ENCODE data around the gene C11orf87. TPM values are rescaled to one million over a fixed set of nuclear protein-coding genes. Genes with fewer than 3 reads are reported as not detected.

The C11orf87 gene
- total RNA-seq (2013; cell fraction: nucleolus; rRNA removed), result 0.06 TPM in 1 of 2 replicates, not detected in the other
- not detected in 2 replicates for total RNA-seq (2014; rRNA removed)
- total RNA-seq (2014; rRNA removed; fragmentation: Illumina TruSeq; extraction: Trizol), result not detected in 2 replicates
- not detected in 2 replicates for total RNA-seq (2021)
- not detected for polyA plus RNA-seq (2011; ENCODE audit: low read depth)
- not detected in 2 replicates for polyA plus RNA-seq (2011; rRNA removed)
- polyA plus RNA-seq (2011; cell fraction: cytosol; rRNA removed), result not detected in 2 replicates
- not detected in 2 replicates for polyA plus RNA-seq (2011; cell fraction: nucleus; rRNA removed)
- not detected in 2 replicates for polyA plus RNA-seq (2012)
- not detected in 2 replicates for polyA plus RNA-seq (2014; fragmentation: Illumina TruSeq; extraction: Trizol)
- not detected for polyA plus RNA-seq (2014; fragmentation: Nextera tagmentation; extraction: Ambion mirVana)
- not detected in 2 replicates for polyA plus RNA-seq (2014; rRNA removed)
- polyA plus RNA-seq (2016; fragmentation: Nextera tagmentation; extraction: Ambion mirVana), result not detected
- not detected in 2 replicates for polyA minus RNA-seq (2011; rRNA and poly(A)+ RNA removed)
- polyA minus RNA-seq (2011; cell fraction: cytosol; rRNA and poly(A)+ RNA removed), result not detected in 2 replicates
- polyA minus RNA-seq (2011; cell fraction: nucleus; rRNA and poly(A)+ RNA removed), result not detected in 2 replicates
- percentile 10 among the genes with signal in this experiment for Bru-seq, nascent RNA
- BruChase-seq, experiment 1, labeled RNA remaining after a 6-hour chase, result percentile 21 among the genes with signal in this experiment
- percentile 18 among the genes with signal in this experiment for BruChase-seq, experiment 2, labeled RNA remaining after a 2-hour chase
- long read RNA-seq, experiment 1, result 0 reads
- long read RNA-seq, experiment 2, result 0 reads

DNA sequence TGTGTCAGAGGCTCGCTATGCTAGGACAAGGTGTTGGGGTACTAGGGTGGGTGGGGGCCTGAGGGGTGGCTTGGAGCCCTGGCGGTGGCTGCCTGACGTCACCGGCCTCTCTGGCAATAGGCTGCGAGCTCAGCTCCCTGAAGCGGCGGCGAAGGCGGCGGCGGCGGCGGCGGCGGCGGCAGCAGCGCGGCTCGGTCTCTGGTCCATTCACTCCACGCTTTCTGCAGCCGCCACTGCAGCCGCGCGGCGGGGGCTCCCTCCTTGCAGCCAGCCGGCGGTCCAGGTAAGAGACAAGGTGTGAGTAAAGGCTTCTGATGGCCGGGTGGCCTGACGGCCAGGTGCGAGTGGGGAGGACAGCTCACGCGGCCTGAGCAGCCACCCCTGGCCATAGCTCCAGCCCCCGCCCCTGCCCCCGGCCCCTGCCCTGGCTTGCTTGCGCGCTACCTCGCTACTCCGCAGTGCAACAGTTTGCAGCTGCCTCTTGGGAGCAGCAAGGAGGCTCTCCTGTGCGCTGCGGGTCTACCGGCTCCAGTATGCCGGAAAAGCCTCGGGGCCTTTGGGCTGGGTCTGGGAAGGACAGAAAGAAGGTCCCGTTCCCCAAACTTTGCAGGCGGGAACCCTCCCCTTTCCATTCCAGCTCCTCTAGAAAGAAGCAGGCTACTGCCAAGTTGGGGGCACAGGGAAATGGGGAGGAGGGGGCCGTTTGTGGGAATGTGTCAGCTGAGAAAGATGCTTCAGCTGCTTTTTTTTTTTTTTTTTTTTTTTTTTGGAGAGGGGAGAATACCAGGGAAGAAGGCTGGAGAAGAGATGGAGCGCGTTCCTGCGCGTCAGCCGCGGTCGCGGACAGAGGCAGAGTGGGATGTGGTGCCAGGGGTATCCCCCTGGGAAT lies at the start of gene C11orf87:
Gene C11orf87, plus strand, starts transcription at position 210 of the 889 bp plus-strand sequence. CDS start 1,444 bp downstream, outside the sequence.
- intact Hi-C loops (cut with micrococcal nuclease; ENCODE audit: unreplicated experiment) (no loop called here), in situ Hi-C loops (cut with MboI) (no loop called here)
- ATAC-seq (no peak), FAIRE-seq (no peak), DNase-seq (ENCODE audit: low read depth, low spot score) (no peak)
- Histone ChIP-seq H3K4me3 (no peak within 1 kb of the TSS), H3K9me3 (replicated peaks; ENCODE audit: control insufficient read depth, insufficient read depth, low read length) (no peaks in the 10 kb centered on the region), H2AFZ (ENCODE audit: control insufficient read depth, low read depth, low read length) (no peak within 1 kb of the TSS), H3K4me2 (ENCODE audit: control insufficient read depth, insufficient read depth) (no peak within 1 kb of the TSS), H3K9ac (ENCODE audit: control insufficient read depth, insufficient read depth, low read length) (no peak within 1 kb of the TSS), H3K4me1 (ENCODE audit: control insufficient read depth, insufficient read depth, low read length) (no peaks in the 10 kb centered on the region), H3K79me2 (ENCODE audit: control insufficient read depth, insufficient read depth, low read length) (no peaks in the 10 kb centered on the region), H3K27me3 (replicated peaks in 1 of 2; ENCODE audit: control insufficient read depth in 2 of 2, insufficient read depth in 2 of 2, low read length in 1 of 2) (peaks cover 5 to 7% of the 10 kb centered on the region in 2 experiments), H3K36me3 (ENCODE audit: control insufficient read depth in 2 of 2, insufficient read depth in 2 of 2, low read length in 1 of 2) (no peaks in the 10 kb centered on the region), H3K27ac (ENCODE audit: control insufficient read depth, insufficient read depth) (no peak within 1 kb of the TSS), H4K20me1 (ENCODE audit: control insufficient read depth, insufficient read depth) (no peaks in the 10 kb centered on the region)
- SMC1A ChIA-PET (ENCODE audit: uncharacterized antibody, unreplicated experiment), result no interaction called here
- BruUV-seq (replicated peaks), result no TSS peak
- POLR2A ChIA-PET, result no interaction called here
- RAD21 ChIA-PET (ENCODE audit: unreplicated experiment), result no interaction called here
- TF ChIP-seq NKRF (conservative IDR thresholded peaks at IDR 0.05), result no peak
- no peak for TF ChIP-seq RELA (IDR thresholded peaks at IDR 0.05; ENCODE audit: borderline replicate concordance, partially characterized antibody)
- TF ChIP-seq CHD1 (IDR thresholded peaks at IDR 0.05; ENCODE audit: low read depth, low read length), result no peak
- TF ChIP-seq, protein P1, sequence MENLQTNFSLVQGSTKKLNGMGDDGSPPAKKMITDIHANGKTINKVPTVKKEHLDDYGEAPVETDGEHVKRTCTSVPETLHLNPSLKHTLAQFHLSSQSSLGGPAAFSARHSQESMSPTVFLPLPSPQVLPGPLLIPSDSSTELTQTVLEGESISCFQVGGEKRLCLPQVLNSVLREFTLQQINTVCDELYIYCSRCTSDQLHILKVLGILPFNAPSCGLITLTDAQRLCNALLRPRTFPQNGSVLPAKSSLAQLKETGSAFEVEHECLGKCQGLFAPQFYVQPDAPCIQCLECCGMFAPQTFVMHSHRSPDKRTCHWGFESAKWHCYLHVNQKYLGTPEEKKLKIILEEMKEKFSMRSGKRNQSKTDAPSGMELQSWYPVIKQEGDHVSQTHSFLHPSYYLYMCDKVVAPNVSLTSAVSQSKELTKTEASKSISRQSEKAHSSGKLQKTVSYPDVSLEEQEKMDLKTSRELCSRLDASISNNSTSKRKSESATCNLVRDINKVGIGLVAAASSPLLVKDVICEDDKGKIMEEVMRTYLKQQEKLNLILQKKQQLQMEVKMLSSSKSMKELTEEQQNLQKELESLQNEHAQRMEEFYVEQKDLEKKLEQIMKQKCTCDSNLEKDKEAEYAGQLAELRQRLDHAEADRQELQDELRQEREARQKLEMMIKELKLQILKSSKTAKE (IDR thresholded peaks at IDR 0.05; ENCODE audit: low read depth, poor library complexity, severe bottlenecking), result no peak
- TF ChIP-seq FOXK2 (IDR thresholded peaks at IDR 0.05), result no peak
- TF ChIP-seq EP300 (IDR thresholded peaks at IDR 0.05; ENCODE audit: borderline replicate concordance in 1 of 2, control insufficient read depth in 1 of 2, low read depth in 2 of 2, low read length in 2 of 2), result no peak
- no peak for TF ChIP-seq PKNOX1 (IDR thresholded peaks at IDR 0.05)
- TF ChIP-seq CREM (IDR thresholded peaks at IDR 0.05; ENCODE audit: low read depth), result no peak
- CTCF ChIA-PET, result interaction anchor here (1.4 kb wide), 1 partner anchor 10 kb away, joined by 3 read pairs; no protein-coding TSS in a partner anchor
- 37% methylated on average over 27 of the region's 54 CpGs for WGBS (ENCODE audit: insufficient coverage, insufficient replicate concordance, low lambda C conversion rate, missing lambda C conversion rate)
